ENCODE measurements around the gene TCOF1.

- TF ChIP-seq EZH2 (IDR thresholded peaks at IDR 0.05; ENCODE audit: insufficient read depth, low read length) (no peak), CTCF (IDR thresholded peaks at IDR 0.05; ENCODE audit: insufficient read depth, low read depth, low read length) (no peak)
Observed at GRCh38 chr5:150343994-150344631, 13.4 kb upstream of the TCOF1 start.
